GM18868 (cell line): ENCODE measurements around the gene TTLL10.

Experiments used
- ATAC-seq: cut with Tn5 transposase; IDR thresholded peaks from one replicate; pipeline ENCODE4 v1.9.1; 2021; ENCODE audit warnings: mild to moderate bottlenecking, moderate library complexity; ENCODE audit not compliant: unreplicated experiment

The TTLL10 gene

DNA sequence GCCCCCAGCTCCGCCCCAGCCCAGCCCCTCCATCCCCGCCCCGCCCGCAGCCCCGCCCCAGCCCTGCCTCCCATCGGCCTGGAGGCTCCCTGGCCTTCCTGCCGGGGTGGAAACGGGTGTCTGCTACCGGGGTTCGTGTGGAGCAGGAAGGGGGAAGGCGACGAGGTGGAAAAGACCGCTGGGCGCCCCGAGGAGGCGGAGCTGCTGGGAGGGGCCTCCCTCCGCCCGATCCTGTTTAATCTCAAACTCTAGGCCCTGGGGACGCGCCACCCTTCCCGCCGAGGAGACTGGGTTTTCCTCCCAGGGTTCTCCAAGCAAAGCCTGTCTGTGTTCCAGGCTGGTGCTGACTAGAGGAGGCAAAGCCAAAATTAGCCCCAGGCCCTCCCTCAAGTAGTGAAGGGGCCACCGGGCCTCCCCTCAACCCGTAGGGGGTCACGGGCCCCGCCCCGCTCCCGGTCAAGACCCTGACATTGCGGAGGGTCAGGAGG lies 16.2 kb upstream of the TTLL10 start:
- ATAC-seq = peak; percentile 59

DNA sequence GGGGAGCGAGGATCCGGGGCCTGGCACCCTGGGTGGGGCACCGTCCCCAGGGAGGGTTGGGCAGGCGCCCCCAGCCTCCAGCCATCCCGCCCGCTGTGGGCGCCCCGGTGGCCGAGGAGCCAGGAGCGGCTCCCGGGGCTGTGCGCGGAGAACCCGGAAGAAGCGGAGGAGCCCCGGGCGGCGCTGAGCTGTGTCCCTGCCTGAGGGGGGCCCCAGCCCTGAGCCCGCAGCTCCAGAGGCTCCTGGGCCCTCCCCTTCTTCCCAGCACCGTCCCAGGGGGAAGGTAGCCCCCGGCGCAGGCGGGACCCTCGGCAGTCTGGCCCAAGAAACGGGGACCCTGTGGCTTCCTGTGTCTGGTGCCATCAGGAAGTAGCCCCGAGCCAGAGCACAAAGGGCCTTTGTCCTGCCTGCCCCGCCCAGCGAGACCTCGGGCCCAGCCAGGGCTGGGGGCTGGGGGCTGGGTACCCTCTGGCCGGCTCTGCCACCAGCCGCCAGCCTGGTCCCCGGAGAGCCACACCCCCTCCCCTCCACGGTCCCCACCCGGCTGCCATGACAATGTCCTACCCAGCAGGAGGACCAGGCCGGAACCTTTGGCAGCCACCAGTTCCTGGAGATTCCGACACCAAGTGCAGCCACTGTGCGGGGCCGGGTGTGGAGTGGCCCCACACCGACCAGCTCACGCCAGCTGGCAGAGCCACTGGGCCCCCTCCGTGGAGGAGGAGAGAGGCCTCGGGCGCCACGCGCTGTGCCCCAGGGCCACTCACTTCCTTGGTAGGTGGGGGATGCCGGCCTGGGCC lies 15.6 kb upstream of the TTLL10 start:
- ATAC-seq = peak; percentile 45

DNA sequence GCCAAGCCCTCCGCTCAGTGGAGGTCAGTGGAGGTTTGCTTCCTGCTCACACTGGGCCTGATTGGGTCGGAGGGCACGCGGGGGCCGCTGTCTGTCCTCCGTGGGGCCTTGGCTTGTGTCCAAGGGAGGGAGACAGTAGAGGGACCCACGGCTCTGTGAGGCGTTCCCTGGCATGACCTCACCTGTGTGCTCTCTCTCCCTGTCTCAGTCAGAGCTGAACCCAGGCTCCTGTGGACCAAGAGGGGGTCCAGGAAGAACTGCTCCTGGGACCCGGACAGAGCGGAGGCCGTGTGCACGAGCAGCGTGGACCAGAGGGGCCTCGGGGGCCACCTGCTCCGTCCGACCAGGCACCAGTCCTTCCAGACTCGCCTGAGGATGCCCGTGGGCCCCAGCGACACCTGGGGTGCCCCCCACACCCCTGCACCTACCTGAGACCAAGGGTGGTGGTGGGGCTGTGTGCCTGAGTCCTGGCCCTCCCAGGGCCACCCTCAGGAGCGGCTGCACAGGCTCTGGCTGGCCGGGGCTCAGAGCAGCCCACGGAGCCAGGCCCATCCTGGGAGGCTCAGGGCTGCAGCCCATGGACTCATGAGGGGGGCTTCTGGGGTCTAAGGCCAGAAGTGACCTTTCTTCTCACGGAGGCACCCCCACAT lies 13.3 kb upstream of the TTLL10 start:
- ATAC-seq = no peak

DNA sequence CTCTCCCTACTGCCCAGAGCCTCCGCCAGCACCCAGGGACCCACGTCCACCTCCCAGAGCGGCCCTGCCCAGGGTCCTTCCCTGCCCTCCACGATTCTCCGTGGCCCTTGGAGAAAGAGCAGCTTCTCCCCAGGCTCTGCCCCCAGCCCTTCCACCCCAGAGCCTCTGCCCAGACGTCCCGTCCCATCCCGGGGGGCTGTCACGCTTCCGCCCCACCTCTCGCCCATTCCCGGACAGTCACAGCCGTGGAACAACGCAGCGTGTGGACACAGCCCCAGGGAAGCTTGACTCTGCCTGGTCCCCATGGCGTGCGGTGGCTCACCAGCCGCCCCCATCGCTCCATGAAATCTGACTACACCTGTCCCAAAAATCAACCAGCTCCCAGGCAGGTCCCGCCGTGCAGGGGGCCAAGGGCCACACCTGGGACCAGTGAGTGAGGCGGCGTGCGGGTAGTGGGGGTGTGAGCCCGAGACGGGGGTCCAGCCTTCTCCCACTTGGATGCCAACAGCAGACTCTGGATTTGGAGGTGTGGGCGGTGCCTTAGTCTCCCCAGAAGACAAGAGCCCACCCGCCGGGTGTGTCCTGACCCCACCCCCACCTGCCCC lies 12.5 kb upstream of the TTLL10 start:
- no peak for ATAC-seq

DNA sequence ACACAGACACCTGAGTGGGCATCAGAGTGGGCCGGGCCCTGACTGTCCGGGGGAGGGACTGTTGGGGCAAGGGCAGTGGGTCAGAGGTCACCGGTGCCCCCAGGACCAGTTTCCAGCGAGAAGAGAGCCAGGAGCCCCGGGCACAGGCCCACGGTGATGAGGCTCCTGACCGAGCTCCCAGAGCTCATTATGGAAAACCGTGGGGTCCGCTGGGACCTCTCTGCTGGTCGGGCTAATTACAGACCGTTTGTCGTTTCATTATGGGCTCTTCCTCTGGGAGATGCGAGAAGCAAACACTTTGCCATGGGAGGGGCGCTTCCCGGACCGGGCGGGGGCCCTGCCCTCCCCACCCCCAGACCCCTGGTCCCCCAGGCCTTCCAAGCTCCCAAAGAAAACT lies 12.0 kb upstream of the TTLL10 start:
- ATAC-seq = no peak

DNA sequence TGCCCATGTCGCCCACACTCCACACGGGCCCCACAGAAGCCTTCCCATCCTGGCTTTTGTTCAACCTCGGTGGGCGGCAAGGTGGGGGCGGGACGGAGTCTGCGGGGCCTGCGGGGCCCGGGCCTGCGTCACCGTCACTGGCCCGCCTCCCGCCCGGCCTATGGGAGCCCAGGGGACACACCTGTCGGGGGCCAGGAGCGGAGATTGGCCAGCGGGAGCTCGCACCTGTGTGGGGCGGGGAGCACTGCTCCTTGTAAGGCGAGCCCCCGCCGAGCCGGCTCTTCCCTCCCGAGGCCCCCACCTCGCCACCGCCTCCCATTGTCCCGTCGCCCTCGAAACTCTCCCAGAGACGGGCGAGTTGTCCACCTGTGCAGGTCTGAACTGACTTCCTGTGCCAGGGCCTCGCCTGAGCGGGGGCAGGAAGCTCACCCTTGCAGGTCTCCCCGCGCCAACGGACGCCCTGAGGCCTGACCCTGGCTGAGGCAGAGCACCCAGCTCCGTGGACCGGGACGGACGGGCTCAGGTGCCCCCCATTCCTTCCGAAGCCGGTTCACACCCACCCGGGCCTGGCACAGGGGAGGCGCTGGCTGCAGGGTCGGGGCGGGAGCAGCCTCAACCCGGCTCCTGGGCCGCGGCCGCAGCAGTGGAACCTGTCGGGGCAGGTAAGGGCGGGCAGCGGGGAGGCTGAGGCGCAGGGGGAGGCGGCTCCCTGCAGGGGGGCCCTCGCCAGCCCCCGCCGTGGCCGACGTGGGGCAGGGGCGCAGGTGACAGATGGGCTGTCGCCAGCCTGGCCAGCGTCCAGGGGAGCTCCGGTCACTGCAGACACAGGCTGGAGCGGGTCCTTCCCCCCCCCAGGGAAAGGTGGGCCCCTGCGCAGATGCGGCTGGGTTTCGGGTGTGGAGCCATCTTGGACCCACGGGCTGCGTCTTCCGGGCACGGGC lies 10.8 kb upstream of the TTLL10 start:
- no peak for ATAC-seq

DNA sequence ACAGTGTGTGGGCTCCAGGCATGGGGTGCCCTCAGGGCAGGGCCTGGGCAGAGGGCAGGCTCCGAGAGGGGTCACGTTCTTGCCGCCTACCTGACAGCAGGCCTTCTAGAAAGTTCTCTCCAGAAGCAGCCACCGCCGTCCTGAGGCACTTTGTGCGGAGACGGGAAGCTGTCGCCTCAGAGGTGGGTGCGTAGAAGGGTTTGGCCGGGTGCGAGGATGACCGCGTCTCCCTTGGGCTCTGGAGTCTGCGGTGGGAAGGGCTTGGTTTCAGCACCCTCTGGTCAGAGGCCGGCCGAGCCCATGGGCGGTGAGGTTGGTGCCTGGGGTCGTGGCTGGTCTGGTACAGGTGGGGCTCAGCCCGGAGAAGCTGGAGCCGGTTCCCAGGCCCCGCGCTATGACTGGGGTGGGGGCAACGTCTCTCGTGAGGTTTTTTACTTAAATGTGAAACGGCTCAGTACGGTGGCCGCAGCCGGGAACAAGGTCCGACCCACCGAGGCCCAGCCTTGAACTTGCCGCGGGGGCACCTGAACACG lies 10.1 kb upstream of the TTLL10 start:
- ATAC-seq = no peak

DNA sequence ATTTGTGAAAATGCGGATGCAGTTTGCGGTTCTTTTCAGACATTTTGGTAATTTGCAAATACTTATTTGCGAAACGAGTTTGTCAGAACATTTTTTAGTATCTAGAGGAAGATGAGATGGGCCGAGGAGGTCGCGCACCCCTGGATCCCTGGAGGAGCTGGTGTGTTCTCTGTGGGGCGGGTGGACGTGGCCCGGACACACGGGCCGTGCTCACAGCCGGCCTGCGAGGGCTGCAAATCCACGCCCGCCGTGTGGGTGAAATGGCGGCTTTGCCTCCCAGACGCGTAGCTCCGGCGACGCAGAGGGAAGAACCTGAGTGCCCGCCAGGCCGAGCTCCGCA lies 9.3 kb upstream of the TTLL10 start:
- no peak for ATAC-seq

DNA sequence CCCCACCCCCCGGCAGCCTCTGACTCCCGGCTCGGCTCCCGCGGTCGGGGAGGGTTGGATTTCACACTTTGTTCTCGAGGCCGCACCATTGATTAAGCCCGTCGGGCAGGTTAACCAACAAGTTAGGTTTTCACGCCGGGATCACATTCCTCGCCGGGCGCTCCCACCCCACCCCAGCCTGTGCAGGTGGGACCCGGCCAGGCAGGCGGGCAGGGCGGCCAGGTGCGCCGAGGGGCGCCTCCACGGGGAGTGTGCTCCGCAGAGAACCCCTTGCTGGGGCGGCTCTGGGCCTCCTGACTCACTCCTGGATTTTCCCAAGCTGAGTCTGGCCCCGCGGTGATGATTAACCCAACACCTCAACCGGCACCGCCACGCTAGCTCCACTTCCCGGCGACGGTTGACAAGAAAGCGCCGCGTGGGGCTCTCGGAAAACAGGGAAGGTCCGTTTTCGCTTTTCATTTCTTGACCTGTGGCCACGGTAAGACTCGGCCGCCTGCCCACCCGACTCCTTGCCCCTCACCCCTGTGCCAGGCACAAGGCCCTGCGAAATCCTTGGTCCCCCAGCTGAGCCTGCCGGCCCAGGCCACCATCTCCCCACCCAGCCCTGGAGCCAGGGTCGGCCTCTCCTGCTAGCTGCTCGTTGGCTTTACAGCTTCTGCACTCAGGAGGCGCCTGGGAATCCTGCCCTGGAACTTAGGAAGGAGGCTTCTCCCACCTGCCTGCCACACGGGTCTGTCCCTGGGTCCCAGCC lies 8.8 kb upstream of the TTLL10 start:
- no peak for ATAC-seq

DNA sequence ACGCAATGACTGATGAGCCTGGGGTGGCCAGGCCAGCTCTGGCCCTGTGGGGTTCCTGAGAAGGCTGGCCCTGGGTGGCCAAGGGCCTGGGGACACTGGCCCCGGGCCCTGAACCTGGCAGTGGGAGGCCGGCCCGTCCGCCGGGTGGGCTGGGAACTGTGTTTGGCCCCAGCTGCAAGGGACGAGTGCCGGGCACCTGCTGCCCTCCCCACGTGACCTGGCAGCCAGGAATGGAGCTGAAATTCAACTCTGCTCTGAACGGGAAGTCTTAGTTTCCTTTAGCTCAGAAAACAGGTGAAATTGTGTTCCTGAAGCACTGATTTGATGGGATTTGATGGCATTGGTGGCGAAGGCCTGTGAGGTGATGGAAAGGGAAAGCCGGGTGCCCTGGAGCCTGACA lies 8.2 kb upstream of the TTLL10 start:
- ATAC-seq = no peak

DNA sequence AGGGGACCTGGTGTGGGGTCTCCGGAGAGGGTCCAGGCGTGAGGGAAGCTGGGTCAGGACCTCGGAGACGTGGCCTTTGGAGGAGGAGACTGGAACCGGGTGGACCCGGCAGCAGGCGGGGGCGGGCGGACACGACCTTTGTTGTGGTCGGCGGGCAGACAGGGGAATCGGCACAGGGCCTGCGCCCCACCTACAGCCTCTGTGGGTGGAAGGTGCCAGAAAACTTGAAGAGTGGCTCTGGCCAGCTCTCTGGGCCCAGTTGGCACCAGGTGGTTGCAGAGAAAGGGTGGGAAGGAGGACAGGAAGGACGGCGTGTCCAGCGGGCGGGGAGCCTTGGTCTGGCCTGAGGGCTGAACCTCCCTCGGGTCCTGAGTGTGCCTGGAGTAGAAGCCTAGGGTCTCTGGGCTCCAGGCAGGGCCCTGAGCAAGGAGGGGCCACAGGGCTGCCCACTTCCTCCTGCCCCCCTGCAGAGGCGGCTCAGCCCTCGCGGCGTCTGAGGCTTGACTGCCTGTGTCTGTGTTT lies 7.7 kb upstream of the TTLL10 start:
- no peak for ATAC-seq

DNA sequence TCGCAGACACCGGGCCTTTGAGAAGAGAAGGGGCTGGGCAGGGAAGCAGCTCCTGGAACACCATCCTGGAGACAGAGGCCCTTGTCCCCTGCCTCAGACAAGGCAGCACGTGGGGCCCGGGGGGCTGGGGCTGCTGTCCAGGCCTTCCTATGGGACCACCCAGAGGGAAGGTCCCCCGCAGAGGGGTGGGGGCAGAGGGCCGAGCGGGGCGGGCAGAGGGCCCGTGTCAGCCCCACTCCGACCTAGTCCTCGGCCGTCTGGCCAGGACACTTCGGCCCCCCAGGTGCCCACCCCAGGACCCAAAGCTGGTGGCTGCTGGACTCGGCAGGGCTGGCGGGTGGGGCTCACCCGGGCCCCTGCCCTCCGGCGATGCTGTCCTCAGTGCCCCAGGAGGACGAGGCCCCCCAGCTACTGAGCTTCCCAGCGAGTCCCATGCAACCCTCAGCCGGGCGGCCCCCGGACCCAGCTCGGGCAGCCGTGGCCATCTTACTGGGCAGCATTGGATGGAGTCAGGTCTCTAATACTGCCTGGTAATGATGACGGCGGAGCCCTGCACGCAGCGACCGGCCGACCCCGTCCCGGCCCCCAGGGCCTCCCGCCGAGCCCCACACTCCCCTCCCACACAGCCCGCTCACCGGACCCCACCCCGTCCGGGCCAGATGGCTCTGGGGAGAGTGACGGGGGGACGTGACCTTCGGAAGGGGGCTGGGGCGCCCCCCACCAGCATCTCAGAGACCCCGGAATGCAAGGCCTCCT lies 6.9 kb upstream of the TTLL10 start:
- no peak for ATAC-seq

DNA sequence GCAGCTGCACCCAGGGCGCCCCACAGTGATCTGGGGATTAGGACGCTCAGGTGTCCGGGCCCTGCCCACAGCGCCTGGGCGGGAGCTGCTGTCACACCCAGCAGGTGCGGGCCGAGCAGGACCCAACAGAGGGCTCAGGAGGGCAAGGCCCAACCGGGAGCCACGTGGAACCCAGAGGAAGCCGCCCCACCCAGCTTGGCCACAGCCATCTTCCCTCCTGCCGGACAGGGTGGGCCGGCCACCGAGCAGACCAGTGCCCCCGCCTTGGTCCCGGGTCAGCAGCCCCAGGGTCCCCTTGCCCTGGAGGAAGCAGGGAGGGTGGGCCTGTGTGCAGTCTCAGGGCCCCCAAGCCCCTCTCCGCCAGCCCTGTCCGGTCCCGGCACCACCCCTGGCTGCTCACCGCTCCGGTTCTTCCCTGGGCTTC lies 6.3 kb upstream of the TTLL10 start:
- no peak for ATAC-seq

DNA sequence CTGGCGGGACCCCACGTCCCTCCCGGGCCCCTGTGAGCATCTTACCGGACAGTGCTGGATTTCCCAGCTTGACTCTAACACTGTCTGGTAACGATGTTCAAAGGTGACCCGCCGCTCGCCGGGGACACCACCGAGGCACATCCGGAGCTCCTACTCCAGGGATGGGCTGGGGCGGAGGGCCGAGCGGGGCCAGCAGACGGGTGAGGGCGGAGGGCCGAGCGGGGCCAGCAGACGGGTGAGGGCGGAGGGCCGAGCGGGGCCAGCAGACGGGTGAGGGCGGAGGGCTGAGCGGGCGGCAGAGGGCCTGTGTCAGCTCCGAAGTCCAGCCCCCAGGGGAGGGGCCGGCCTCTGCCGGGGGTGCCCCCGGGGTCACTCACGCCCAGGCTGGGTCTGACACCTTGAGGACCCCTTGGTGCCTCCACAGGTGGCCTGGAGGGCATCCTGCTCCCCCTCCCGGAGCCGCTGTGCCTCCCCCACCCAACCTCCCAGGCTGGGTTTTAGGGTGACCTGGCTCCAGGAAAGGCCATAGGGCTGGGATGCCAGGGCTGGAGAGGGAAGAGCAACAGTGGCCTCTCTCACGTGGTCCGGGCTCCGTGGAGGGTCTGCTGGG lies 5.7 kb upstream of the TTLL10 start:
- no peak for ATAC-seq

DNA sequence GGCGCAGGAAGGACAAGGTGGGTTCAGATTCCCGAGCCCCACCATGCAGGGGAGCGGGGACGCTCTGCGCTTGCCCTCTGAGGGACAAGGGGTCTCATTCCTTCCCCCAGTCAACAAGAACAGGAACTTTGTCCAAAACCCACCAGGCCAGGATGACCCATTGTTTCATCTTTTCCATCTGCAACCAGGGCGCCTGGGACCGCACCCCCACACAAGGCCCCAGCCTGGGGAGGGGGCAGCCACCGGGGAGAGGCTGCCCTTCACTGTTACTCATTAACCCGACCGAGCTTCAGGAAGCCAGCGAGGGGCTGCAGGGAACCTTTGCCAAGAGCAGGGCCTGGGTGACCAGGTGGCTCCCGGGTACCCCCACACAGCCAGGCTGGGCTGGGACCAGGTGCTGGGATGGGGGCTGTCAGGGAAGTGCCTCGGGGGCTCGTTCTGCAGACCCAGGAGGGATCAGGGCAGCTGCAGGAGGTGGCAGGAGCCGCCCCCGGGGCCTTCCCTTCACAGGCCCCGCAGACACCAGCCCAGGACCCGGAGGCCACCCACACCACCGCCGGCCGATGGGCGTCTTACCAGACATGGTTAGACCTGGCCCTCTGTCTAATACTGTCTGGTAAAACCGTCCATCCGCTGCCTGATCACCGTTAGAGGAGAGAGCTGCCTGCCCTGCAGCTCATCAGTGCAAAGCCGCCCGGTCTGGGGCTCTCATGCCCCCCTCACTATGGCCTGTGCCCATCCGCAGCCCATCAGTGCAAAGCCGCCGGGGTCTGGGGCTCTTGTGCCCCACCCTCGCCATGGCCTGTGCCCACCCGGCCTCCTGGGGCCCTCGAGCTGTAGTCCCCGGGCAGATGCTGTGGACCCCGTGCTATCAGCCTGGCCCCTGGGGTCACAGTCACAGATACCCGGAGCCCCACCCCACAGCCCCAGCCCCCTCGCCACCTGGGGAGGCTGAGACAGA lies 4.9 kb upstream of the TTLL10 start:
- ATAC-seq = no peak

DNA sequence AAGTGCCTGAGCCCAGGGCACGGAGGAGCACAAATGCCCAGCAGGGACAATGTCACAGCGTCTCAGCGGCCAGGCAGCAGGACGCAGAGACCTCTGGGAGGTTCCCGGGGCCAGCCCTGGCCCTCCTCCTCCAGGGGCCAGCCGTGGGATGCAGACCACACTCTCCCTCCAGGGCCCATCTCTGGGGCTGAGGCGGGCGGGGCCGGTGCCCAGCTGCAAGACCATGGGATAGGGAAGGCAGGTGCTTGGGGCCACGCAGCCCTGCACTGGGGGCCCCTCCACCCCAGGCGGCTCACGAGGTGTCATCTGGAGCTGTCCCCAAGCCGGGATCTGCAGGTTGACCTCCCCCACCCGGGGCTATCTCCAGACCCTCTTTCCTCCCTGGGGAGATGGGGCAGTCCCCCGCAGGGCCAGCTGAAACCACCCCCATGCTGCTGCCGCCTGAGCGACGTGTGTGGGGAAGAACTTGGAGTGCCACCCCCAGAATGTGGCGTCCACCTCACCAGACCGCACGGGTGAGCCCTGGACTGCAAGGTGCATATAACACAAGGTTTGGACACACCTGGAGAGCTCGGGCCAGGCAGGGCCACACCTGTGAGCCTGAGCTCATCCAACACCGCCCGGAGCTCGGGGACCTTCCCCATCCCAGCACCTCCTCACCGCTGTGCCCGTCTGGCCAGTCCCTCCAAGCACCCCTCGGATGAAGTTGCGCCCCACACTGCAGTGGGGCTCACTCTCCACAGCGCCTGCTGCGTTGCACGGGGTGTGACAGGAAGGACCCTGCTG lies 4.1 kb upstream of the TTLL10 start:
- ATAC-seq = no peak
